Measurements from ENCODE around the gene SLC35F5.
"Not testable (repeated sequence)": the region's sequence is repeated elsewhere in the genome, so short reads cannot be mapped to it uniquely, and the experiment has no call there.

Gene SLC35F5

DNA sequence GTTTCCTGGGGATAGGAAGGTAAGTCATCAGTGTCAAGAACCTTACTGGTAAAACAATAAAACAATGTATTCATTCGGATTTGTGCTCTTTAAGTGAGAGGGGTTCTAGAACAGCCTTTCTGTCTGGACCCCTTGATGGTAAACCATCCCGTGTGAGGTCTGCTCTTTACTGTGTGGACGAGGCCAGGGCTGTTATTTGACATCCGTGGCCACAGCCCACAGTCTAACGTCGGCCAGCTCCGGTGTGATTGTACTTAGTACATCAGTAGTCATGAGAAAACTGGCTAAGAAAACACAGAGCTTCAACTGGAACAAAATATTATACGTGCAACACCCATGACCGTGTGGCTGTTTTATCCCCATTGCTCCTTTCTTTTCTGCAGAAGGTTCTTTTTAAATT is 62.0 kb downstream of the SLC35F5 start:
- no peak for FAIRE-seq

DNA sequence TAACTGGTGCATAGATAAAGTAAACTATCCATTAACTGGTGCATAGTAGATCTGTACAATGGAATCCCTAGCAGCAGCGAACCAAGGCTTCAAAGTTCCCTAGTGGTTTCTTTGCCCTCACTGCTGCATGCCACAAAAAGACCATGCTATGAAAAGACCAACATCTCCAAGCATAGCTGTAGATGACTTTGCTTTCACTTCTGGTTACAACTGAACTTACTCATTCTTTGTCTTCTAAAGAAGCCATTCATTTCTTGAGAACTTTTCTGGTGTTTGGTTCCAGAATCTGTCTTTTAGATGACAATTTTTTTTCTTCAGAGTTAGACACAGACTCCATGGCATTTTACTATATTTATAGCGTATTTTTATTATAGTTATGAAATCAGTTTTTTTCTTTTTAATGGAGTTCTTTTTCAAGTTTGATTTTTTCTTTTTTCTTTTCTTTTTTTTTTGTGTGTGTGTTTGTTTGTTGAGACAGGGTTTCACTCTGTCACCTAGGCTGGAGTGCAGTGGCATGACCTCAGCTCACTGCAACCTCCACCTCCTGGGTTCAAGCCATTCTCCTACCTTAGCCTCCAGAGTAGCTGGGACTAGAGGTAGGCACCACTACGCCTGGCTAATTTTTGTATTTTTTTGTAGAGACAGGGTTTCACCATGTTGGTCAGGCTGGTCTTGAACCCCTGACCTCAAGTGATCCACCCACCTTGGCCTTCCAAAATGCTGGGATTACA is 63.6 kb downstream of the SLC35F5 start:
- FAIRE-seq, result no peak

DNA sequence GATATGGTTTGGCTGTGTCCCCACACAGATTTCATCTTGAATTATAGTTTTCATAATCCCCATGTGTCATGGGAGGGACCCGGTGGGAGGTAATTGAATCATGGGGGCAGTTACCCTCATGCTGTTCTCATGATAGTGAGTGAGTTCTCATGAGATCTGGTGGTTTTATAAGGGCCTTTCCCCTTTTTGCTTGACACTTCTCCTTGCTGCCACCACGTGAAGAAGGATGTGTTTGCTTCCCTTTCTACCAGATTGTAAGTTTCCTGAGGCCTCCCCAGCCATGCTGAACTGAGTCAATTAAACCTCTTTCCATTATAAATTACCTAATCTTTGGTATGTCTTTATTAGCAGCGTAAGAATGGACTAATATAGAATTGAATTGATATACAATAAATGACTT is 65.6 kb downstream of the SLC35F5 start:
- FAIRE-seq, result not testable (repeated sequence)

GRCh38 chr2:113686537-113686936 is 69.9 kb downstream of the SLC35F5 start:
- no peak for FAIRE-seq

DNA sequence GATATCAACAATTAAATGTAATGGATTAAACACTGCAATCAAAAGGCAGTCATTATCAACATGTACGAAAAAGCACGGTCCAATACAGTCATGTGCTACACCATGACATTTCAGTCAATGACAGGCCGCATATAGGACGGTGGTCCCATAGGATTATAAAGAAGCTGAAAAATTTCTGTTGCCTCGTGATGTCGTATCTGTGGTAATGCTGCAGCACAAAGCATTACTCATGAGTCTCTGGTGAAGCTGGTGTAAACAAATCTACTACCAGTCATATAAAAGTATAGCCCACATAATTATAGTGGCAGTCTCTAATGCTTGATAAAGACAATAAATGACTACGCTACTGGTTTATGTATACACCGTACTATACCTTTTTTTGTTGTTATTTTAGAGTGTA is 71.0 kb downstream of the SLC35F5 start:
- no peak for FAIRE-seq

DNA sequence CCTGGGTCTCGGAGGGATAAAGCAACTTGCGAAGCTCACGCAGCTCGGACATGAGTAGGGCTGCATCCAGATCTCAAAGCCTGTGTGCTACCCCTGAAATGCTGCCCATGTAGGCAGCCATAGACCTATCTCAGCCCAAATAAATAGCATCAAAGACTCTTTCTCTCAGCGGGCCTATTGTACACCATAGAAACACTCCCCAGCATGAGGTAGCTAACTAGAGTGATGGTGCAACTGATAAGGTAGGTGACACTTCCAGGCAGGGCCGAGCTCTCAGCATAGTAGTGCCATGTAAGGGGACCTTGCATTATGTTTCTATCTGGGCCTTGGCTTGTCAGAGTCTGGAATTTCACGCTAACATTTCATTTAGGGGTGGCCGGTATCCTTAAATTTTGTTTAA is 77.0 kb downstream of the SLC35F5 start:
- FAIRE-seq, result no peak

DNA sequence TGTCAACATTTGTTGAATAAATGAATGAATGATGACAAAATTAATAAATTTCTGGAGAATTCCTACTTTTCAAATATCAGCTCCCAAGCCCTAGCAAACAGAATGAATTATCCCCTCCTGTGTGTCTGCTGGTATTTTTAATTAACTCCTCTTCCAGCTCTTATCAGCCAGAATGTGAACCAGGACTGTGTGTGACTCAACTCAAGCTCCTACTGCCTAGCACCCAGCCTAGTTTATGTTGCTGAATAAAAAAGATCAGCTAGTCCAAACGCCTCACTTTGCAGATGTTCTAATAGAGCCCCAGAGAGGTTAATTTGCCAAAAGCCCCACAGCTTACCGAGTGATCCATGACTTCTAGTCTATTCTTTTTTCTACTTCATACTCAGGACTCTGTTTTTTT is 79.1 kb downstream of the SLC35F5 start:
- FAIRE-seq, result no peak

- no peak for FAIRE-seq
These were observed 79.7 kb downstream of the SLC35F5 start for GRCh38 chr2:113676623-113677266.

- no peak for FAIRE-seq
These were observed 80.6 kb downstream of the SLC35F5 start for GRCh38 chr2:113675875-113676274.

- FAIRE-seq, result no peak
These were observed 84.0 kb downstream of the SLC35F5 start for GRCh38 chr2:113672326-113672932.

- FAIRE-seq, result not testable (repeated sequence)
These were observed 87.4 kb downstream of the SLC35F5 start for GRCh38 chr2:113669013-113669412.

DNA sequence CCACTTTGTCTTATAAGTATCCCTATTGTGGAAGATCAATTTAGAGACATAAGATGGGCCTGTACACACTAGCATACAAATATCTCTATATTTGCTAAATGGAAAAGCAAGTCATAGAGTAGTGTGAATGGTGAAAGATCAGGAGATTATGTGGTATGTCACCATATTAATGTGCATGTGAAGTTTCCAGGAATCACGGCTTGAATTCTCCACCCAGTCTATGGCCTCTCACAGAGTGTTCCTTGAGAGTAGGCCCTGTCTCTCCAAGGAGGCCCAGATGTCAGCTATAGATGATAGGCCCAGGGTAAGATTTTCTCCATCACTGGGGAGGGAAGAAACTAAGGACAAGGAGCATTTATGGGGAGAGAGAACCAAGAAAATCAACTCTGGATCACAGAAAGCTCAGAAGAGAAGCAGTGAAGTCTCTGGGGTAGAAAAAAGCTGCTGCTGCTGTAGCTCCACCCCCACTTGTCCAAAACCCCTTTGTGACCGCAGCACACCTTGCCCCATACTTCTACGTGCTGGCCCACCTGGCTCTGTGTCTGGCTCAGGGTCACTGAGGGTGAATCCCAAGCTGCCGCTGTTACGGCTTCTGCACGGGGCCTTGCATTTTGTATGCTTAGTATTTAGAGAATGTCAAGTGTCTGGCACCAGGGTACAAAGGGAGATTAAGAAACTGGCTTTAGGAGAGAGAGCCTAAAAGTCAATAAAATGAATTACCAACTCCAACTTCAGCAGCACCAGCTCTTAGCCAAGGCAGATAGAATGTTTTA is 91.5 kb downstream of the SLC35F5 start:
- not testable (repeated sequence) for FAIRE-seq

- not testable (repeated sequence) for FAIRE-seq
These were observed 93.0 kb downstream of the SLC35F5 start for GRCh38 chr2:113663285-113664060.
